ENCODE measurements around the gene EIF3D.

Gene EIF3D

DNA sequence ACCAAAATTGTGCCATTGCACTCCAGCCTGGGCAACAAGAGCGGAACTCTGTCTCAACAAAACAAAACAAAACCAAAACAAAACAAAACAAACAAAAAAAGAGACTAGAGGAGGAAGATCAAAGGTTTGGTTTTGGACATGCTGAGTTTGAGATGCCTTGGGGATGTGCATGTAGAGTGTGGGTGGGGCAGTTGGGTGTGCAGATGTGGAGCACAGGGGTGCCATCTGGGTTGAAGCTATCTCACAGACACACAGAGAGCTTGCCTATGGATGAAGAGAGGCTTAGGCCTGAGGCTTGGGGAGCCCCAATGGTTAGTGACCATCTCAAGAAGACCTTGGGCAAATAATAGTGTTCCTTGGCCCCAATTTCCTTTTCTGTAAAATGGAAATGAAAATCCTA lies 45.8 kb upstream of the EIF3D start:
- no peaks in the 10 kb centered on the region for H3K9me3 ChIP-seq (ENCODE audit: control insufficient read depth, insufficient read depth, low read depth, low read length)
- H3K27ac ChIP-seq (ENCODE audit: extremely low read depth, low read depth, low read length), result no peak overlapping the region
- H3K36me3 ChIP-seq (ENCODE audit: control insufficient read depth in 2 of 2, insufficient read depth in 1 of 2, low read length in 2 of 2), result no peaks in the 10 kb centered on the region
- ChIA-PET POLR2A (interaction anchor here (0.6 kb wide), 1 partner anchor 14 kb away, joined by 3 read pairs; no protein-coding TSS in a partner anchor), CTCF (interaction anchor here (0.7 kb wide), 1 partner anchor 443 kb away, joined by 3 read pairs; no protein-coding TSS in a partner anchor)
- no peak overlapping the region for H3K4me3 ChIP-seq (ENCODE audit: low read depth, low read length)
- no peak for TF ChIP-seq ZNF544 (tag by site-specific recombination; IDR thresholded peaks at IDR 0.05)
- TF ChIP-seq, protein P1, sequence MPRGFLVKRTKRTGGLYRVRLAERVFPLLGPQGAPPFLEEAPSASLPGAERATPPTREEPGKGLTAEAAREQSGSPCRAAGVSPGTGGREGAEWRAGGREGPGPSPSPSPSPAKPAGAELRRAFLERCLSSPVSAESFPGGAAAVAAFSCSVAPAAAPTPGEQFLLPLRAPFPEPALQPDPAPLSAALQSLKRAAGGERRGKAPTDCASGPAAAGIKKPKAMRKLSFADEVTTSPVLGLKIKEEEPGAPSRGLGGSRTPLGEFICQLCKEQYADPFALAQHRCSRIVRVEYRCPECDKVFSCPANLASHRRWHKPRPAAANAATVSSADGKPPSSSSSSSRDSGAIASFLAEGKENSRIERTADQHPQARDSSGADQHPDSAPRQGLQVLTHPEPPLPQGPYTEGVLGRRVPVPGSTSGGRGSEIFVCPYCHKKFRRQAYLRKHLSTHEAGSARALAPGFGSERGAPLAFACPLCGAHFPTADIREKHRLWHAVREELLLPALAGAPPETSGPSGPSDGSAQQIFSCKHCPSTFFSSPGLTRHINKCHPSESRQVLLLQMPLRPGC (tag by site-specific recombination; IDR thresholded peaks at IDR 0.05), result no peak
- TF ChIP-seq ZNF510 (tag by site-specific recombination; IDR thresholded peaks at IDR 0.05; ENCODE audit: insufficient replicate concordance), result no peak
- TF ChIP-seq ZNF169 (tag by site-specific recombination; IDR thresholded peaks at IDR 0.05), result no peak
- TF ChIP-seq, protein P2, sequence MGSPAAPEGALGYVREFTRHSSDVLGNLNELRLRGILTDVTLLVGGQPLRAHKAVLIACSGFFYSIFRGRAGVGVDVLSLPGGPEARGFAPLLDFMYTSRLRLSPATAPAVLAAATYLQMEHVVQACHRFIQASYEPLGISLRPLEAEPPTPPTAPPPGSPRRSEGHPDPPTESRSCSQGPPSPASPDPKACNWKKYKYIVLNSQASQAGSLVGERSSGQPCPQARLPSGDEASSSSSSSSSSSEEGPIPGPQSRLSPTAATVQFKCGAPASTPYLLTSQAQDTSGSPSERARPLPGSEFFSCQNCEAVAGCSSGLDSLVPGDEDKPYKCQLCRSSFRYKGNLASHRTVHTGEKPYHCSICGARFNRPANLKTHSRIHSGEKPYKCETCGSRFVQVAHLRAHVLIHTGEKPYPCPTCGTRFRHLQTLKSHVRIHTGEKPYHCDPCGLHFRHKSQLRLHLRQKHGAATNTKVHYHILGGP (tag by site-specific recombination; IDR thresholded peaks at IDR 0.05), result no peak
- no peak for TF ChIP-seq ZNF558 (tag by site-specific recombination; IDR thresholded peaks at IDR 0.05)
- TF ChIP-seq, protein P3, sequence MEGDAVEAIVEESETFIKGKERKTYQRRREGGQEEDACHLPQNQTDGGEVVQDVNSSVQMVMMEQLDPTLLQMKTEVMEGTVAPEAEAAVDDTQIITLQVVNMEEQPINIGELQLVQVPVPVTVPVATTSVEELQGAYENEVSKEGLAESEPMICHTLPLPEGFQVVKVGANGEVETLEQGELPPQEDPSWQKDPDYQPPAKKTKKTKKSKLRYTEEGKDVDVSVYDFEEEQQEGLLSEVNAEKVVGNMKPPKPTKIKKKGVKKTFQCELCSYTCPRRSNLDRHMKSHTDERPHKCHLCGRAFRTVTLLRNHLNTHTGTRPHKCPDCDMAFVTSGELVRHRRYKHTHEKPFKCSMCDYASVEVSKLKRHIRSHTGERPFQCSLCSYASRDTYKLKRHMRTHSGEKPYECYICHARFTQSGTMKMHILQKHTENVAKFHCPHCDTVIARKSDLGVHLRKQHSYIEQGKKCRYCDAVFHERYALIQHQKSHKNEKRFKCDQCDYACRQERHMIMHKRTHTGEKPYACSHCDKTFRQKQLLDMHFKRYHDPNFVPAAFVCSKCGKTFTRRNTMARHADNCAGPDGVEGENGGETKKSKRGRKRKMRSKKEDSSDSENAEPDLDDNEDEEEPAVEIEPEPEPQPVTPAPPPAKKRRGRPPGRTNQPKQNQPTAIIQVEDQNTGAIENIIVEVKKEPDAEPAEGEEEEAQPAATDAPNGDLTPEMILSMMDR (tag by site-specific recombination; IDR thresholded peaks at IDR 0.05), result no peak
- TF ChIP-seq KLF9 (tag by site-specific recombination; IDR thresholded peaks at IDR 0.05; ENCODE audit: low read depth), result no peak
- TF ChIP-seq, protein P4, sequence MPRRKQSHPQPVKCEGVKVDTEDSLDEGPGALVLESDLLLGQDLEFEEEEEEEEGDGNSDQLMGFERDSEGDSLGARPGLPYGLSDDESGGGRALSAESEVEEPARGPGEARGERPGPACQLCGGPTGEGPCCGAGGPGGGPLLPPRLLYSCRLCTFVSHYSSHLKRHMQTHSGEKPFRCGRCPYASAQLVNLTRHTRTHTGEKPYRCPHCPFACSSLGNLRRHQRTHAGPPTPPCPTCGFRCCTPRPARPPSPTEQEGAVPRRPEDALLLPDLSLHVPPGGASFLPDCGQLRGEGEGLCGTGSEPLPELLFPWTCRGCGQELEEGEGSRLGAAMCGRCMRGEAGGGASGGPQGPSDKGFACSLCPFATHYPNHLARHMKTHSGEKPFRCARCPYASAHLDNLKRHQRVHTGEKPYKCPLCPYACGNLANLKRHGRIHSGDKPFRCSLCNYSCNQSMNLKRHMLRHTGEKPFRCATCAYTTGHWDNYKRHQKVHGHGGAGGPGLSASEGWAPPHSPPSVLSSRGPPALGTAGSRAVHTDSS (tag by site-specific recombination; IDR thresholded peaks at IDR 0.05), result no peak
- TF ChIP-seq SCRT1 (tag by site-specific recombination; IDR thresholded peaks at IDR 0.05; ENCODE audit: borderline replicate concordance), result no peak
- TF ChIP-seq ZNF596 (tag by site-specific recombination; IDR thresholded peaks at IDR 0.05), result no peak
- no peaks in the 10 kb centered on the region for H3K4me1 ChIP-seq (ENCODE audit: control insufficient read depth, insufficient read depth, low read length)

DNA sequence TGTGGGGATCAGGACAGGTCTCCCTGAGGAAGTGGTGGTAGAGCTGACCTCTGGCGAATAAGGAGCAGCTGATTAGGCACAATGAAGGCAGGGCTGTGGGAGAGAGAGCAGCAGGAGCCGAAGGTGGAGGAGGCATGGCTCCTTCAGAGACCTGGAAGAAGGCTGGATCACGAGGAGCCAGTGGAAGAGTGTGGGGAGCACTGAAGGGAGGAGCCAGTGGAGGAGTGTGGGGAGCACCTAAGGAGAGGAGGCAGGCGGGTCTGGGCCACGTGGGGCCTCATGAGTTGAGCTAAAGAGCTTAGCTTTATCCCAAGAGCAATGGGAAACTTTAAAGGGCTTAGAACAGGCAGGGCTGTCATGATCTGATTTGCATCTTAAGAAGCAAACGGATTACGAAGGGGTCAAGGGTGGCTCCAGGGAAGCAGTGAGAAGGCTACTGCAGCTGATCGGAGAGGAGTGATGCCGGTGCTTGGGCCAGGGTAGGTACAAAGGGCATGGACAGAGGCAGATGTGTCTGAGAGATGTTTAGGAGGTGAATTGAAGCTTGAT lies 44.9 kb upstream of the EIF3D start:
- H3K4me1 ChIP-seq (ENCODE audit: control insufficient read depth, insufficient read depth, low read length), result no peaks in the 10 kb centered on the region
- no peak overlapping the region for H3K4me3 ChIP-seq (ENCODE audit: low read depth, low read length)
- no peaks in the 10 kb centered on the region for H3K9me3 ChIP-seq (ENCODE audit: control insufficient read depth, insufficient read depth, low read depth, low read length)
- ChIA-PET POLR2A (no interaction called here), CTCF (interaction anchor here (1.1 kb wide), 1 partner anchor 12 kb away, joined by 3 read pairs; no protein-coding TSS in a partner anchor)
- H3K27ac ChIP-seq (ENCODE audit: extremely low read depth, low read depth, low read length), result no peak overlapping the region
- no peaks in the 10 kb centered on the region for H3K36me3 ChIP-seq (ENCODE audit: control insufficient read depth in 2 of 2, insufficient read depth in 1 of 2, low read length in 2 of 2)
- TF ChIP-seq, protein P5, sequence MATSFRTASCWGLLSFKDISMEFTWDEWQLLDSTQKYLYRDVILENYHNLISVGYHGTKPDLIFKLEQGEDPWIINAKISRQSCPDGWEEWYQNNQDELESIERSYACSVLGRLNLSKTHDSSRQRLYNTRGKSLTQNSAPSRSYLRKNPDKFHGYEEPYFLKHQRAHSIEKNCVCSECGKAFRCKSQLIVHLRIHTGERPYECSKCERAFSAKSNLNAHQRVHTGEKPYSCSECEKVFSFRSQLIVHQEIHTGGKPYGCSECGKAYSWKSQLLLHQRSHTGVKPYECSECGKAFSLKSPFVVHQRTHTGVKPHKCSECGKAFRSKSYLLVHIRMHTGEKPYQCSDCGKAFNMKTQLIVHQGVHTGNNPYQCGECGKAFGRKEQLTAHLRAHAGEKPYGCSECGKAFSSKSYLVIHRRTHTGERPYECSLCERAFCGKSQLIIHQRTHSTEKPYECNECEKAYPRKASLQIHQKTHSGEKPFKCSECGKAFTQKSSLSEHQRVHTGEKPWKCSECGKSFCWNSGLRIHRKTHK (tag by site-specific recombination; IDR thresholded peaks at IDR 0.05), result no peak
- TF ChIP-seq, protein P6, sequence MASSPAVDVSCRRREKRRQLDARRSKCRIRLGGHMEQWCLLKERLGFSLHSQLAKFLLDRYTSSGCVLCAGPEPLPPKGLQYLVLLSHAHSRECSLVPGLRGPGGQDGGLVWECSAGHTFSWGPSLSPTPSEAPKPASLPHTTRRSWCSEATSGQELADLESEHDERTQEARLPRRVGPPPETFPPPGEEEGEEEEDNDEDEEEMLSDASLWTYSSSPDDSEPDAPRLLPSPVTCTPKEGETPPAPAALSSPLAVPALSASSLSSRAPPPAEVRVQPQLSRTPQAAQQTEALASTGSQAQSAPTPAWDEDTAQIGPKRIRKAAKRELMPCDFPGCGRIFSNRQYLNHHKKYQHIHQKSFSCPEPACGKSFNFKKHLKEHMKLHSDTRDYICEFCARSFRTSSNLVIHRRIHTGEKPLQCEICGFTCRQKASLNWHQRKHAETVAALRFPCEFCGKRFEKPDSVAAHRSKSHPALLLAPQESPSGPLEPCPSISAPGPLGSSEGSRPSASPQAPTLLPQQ (tag by site-specific recombination; IDR thresholded peaks at IDR 0.05), result no peak
- TF ChIP-seq ZNF24 (tag by site-specific recombination; IDR thresholded peaks at IDR 0.05) (no peak), ZNF660 (tag by site-specific recombination; IDR thresholded peaks at IDR 0.05) (no peak), ZNF169 (tag by site-specific recombination; IDR thresholded peaks at IDR 0.05) (no peak), ZNF391 (tag by site-specific recombination; IDR thresholded peaks at IDR 0.05; ENCODE audit: borderline replicate concordance, low read depth) (no peak), ZIC2 (tag by site-specific recombination; IDR thresholded peaks at IDR 0.05) (no peak), ZSCAN23 (tag by site-specific recombination; IDR thresholded peaks at IDR 0.05) (no peak), HOXA7 (CRISPR knock-in tag; IDR thresholded peaks at IDR 0.05; ENCODE audit: borderline replicate concordance) (no peak), ZBTB21 (tag by site-specific recombination; IDR thresholded peaks at IDR 0.05) (no peak), ZNF324 (tag by site-specific recombination; IDR thresholded peaks at IDR 0.05) (no peak), HOXC10 (CRISPR knock-in tag; IDR thresholded peaks at IDR 0.05) (no peak), ZFP69B (tag by site-specific recombination; IDR thresholded peaks at IDR 0.05) (no peak)
